GM18517 (cell line): ENCODE measurements around the gene CHDH.
A peak's percentile ranks its signal among the peaks of the same experiment; 100 is the strongest.

Experiments used
- ATAC-seq: cut with Tn5 transposase; IDR thresholded peaks from one replicate; pipeline ENCODE4 v1.9.1; 2021; ENCODE audit warnings: mild to moderate bottlenecking, moderate library complexity; ENCODE audit not compliant: unreplicated experiment

Gene CHDH

DNA sequence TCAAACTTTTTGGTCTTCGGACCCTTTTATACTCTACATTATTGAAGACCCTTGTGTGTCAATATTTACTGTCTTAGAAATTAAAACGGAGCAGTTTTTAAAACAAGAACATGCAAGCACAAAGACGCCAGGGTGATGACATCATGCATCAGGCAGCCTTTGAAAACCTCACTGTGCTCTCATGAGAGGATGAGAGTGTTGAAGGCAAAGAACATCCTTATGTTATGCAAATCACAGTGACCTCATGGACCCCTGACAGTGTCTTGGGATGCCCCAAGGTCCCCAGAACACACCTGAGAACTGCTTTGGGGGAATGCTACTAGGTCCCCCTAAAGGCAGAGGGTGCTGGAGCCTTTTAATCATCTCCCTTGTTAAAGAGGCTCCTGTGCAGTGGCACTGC is 51.6 kb downstream of the CHDH start:
- ATAC-seq: no peak

DNA sequence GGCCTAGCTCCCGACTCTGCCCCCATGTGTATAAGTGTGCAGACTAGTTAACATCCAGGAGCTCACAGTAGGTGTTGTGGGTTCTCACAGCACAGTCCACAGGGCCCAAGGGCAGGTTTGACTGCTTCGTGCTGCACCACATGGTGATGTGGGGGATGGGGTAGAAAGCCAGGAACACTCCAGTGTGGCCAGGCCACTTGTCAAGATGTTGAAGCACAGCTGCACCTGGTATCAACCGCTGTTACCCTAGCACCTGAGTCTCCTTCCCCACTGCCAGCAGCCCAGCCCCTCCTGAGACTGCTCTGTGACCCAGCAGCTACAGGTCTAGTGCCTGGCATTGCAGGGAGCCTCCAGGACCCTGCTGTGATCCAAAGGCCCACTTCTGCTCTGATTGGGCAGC is 53.4 kb downstream of the CHDH start:
- ATAC-seq: no peak

DNA sequence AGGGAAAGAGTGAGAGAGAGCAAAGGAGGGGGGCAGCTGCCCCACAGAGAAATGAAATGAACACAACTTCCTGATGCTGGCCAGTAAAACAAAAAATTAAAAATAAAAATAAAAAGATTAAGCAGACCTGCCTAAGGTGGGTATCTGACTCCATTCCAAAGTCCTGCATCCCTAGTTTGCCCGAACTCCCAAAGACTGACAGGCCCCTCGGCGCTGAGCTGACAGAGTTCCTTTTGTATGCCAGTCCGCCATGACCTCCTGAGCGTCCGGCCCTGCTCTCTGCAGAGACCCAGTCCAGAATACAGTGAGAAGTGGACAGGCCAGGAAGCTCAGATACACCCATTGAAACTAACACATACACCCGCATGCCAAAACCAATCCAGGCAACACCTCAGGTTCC is 54.9 kb downstream of the CHDH start:
- ATAC-seq: no peak

DNA sequence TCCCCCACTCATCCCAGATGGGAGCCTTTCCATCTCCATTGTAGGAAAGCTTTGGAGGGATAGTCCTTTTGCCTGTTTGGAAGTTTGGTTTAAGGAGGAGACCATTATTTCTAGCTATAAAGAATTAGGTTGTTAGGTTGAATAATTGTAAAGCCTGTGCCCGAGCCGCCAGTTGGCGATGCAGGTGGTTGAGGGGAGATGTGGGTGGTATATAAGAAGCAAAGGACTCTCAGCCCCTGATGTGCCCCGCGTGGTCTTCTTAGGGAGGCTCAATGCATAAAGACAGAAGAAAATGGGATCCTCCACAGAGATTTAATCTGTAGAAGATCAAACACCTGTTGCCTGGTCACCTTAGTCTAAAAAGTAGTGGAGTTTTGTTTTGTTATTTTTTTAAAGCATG is 55.7 kb downstream of the CHDH start:
- ATAC-seq: no peak

DNA sequence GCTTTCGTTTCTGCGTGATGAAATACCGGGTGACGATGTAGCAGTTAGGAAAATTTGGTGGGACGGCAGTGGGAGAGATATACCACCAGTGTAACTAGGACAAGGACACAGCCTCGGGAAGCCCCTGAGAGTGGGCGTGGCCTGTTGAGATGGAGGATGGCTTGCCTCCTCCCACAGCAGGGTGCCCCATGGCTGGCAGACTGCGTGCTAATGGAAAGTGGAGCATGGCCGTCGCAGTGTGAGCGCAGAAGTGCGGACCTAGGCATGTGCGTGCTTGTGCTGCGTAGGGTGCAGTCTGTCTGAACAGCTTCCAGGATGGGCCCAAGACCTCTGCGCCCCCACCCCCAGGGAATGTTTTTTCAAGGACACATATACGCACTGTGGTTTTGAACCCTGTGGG is 56.8 kb downstream of the CHDH start:
- no peak for ATAC-seq

DNA sequence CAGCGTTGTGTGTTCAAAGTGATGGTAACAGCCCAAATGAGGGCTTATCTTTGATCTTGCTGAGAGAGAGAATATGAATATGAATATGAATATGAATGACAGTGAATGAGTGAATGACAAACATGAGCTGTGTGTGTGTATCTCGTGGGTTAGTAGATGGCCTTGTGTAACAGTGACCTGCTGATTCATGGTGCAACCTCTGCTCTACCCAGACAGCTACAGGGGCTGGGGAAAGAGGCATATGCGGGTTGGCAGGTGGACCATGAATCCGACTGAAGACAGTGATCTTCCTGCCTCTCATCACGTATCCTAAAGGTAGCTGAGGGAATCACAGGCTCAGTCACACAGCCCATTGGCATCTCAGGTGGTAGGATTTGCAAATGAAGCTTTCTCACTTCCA is 58.2 kb downstream of the CHDH start:
- ATAC-seq: no peak

DNA sequence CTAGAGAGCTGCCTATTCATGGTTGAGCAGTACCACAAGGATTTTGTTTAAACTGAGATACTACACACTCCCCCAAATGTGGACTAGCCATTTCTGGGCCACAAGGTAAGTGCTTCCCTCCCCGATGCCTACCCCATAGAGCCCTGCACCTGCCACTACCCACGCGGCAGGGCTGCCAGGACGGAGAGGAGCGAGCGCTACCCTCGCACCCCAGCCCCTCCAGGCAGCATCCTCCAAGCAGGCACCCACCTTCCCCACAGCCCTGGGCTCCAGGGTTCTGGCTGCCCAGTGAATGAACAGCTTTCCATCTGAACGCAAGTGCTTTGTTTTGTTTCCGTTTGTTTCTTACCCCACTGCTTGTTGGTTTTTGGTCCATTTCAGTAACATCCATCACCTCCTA is 59.2 kb downstream of the CHDH start:
- ATAC-seq: no peak

DNA sequence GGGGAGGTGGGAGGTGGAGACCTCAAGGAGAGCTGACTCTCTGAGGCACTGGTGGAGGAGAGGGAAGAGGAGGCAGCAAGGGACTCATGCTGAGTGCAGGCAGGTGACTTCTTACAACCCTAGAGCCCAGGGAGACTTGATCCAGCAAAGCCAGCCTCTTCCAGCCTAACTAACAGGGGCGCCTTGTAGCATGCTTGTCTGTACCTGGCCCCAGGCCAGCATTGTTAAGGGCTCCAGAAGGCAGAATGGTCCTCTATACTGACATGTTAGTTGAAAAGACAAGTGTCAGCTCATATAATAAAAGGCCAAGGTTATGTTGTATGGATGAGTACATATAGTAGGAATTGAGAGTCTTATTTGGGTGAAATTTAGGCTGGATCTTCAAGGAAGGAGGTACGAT is 65.4 kb downstream of the CHDH start:
- ATAC-seq: no peak

DNA sequence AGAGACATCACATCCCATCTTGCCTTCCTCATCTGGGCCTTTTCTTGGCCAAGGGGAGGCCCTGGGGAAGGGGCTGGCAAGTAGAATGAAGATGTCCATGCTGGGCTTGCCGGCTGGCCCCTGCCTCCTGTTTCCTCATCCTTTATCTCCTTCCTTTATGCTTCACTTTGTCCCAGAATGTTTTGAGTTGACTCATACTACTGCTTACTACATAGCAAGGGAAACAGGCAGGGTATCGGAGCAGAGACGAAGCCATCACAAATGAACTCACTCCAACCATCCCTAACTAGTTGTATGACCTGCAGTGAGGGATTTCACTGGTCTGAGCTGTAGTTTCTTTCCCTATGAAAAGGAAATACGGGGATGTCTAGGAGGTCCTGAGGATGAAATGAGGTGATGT is 66.0 kb downstream of the CHDH start:
- ATAC-seq: no peak

DNA sequence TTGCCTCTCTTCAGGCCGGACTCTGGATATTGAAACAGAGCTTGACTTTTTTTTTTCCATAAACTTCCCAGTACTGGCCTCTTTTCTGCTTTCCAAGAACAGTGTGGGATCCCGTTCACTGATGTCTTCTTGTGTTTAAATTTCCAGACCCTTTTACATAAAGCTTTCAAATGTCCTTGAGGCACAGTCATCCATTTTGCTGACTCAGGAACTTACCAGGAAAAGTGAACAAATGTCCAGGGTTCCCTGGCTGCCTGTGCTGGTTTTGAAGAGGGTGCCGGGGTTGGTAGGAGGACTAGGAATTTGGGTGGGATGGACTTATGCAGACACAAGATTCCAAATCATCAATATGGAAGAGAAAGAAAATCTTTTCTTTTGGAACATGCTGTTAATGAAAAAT is 68.1 kb downstream of the CHDH start:
- no peak for ATAC-seq

DNA sequence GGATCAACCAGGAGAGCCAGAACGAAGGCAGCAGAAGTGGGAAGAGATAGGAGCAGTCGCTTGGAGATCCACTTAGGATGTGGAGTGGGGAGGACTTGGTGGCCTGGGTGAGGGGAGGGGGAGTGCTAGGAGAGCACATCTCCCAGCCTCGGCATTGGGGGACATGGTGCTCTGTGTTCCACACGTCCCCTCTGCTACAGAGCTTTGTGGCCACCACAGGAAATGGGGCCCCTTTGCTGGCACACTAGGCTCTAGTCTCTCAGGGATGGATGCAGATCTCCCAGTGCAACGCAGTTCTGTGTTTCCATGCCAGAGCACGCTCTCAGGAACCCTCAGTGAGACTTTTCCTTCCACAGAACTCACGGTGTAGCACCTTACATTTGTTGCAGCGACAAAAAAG is 68.8 kb downstream of the CHDH start:
- no peak for ATAC-seq

DNA sequence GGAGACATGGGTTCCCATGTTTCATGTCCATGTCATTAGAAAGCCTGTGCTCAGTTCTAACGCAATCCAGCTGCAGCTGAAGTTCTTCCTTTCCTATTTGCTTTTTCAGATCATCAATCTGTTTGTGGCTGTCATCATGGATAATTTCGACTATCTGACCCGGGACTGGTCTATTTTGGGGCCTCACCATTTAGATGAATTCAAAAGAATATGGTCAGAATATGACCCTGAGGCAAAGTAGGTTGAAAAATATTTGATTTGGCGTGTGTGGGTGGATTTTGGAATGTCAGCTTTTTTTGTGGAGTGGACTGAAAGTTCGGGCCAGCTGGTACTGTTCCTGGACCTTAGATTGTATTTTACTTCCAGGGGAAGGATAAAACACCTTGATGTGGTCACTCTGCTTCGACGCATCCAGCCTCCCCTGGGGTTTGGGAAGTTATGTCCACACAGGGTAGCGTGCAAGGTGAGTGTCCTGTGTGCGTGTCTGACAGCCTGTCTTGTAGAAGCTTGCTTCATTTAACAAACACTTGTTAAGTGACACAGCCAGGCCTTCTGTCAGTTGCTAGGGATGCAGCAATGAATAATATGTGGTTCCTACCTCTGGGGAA is 69.6 kb downstream of the CHDH start:
- no peak for ATAC-seq

DNA sequence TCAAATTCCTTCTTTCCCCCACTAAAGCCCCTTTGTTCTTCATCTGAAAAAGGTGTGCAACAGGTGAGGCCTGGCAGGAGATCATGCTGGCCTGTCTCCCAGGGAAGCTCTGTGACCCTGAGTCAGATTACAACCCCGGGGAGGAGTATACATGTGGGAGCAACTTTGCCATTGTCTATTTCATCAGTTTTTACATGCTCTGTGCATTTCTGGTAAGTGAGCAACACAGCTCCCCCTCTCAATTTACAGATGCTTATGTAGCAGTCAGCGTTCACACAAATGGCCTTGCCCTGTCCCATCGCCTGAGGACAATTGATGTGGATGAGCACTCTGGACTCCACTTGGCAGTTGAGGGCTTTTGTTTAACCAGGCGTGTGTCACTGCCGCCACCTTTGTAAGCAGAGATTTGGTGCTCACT is 70.4 kb downstream of the CHDH start:
- ATAC-seq: no peak

DNA sequence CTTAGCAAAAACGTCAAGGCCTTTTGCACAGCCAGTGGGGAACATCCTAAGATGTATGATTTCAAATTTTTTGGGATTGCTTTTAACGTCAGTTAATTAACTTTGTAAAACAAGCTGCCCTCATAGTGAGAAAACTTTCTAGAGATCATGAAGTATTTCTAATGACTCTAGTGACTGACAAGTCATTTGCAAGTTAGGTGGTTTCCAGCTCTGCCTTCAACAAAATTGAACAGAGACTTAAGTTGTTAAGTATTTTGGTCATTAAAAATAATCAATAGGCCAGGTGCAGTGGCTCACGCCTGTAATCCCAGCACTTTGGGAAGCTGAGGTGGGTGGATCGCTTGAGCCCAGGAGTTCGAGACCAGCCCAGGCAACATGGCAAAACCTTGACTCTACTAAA is 71.2 kb downstream of the CHDH start:
- ATAC-seq: no peak

DNA sequence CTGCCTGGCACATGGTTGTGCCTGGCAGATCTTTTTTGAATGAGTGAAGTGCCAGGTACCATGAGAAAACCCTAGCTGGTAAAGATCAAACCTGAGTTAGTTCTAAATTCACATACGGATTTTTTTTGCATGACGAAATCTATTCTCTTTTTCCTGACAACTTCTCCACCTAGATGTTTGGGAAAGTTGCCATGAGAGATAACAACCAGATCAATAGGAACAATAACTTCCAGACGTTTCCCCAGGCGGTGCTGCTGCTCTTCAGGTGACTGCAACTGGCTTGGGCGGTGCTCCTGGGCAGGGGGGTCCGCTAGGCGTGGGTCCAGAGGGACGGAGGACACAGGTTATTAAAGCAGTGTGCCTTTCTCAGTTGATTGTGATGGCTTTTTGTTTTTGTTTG is 71.8 kb downstream of the CHDH start:
- no peak for ATAC-seq

DNA sequence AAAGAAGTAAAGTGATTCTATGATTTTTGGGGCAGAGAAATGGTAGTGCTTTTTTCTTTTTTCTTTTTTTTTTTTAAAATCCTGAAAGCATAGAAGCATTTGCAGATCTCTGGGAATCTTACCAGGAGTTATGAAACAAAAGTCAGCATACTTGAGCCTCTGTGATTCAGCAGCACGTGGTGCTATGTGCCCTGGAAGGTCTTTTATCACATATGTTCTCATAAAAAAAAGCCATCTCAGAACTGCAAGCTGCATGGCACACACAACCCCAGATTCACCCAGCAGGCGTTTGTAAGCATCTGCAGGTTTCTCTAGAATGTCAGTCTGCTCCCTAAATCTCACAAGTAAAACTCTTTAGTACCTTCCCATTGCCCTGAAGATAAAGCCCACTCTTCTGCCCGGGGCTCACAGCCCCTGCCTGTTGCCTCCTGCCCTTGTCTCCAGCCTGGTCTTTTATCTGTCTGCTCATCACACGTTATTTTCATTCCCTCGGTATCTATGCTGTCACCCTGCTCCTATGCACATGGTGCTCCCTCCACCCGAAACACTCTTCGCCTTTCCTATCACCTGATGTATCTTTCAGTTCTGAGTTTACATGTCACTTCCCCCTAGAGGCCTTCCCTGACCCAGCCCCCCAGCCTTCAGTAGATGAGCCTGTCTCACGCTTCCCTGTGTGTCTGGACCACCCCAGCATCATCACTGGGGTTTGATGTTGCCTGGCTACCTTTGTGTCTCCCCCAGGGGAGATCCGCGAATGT is 72.4 kb downstream of the CHDH start:
- ATAC-seq: peak; percentile 94

DNA sequence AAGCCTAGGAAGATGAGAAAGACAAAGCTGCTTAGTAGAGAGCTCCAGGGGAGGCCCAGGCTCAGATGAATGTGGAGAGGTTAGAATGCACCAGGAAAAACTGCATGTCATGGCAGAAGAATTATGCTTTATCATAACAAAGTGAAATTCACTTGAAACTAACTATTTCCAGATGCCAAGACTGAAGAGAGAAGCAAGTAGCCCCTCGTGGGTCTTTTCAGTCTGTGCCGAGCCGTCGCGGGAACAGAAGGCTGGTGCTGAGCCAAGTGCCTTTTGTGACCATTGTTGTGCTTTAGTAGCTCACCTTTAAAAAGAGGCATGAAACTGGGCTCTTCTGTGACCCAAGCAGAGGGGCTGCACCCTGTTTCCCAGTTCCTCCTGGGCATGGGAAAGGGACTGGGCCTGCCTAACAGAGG is 73.2 kb downstream of the CHDH start:
- no peak for ATAC-seq

DNA sequence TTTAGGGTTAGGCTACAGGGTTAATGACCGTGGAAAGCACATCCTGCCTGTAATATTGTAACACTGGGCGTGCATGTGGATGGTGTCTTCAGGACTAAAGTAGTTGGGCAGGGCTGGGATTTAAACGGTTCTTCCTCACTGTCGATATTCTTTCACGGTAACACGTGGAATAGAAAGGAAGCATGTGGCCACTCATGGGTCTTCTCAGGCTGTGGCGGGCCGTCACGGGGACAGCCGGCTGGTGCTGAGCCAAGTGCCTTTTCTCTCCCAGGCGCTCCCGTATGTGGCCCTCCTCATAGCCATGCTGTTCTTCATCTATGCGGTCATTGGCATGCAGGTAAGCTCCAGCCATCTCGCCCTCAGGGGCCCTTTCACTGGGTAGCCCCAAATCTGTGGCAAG is 73.7 kb downstream of the CHDH start:
- ATAC-seq: no peak

DNA sequence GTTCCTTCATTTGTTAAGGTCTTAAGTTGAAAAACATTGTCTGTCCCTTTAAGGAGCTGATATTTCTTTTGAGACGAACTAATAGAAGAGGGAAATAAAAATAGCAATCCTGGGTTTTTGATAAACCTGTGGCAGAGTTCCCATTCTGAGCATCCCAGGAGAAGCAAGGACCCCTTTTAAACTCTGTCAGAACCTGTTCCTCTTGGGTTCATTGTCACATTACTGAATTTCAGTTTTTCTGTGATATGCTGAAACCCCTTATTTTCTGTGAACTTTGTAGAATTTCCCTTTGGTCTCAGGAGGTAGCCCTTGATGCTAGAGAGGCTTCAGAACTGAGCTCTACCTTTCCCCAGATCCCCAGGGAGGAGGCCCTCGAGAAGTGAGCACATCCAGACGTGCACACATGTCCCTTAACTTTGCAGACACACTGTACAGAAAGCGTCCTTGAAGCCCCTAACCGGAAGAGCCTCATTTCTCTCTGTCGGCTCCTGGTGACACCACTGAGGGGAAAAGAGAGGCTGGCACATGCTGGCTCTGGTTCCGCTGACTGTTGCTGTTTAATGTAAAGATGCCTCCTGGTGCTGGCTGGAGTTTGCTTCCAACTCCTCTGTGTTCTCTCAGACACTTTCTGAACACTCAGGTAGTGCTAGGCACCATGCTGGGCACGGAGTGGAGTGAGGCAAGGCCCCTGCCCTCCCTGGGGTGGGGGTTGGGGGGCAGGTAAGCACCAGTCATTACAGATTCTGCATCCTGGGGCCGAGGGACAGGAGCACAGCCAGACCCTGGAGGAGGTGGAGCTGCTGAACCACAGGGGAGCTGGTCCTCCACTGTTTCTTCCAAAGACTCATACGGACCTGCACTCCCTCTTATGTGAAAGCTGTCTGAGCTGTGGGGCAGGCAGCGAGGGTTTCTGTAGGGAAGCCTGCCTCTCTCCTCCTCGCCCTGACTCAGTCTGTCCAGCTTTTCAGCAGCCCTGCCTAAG is 77.5 kb downstream of the CHDH start:
- no peak for ATAC-seq

DNA sequence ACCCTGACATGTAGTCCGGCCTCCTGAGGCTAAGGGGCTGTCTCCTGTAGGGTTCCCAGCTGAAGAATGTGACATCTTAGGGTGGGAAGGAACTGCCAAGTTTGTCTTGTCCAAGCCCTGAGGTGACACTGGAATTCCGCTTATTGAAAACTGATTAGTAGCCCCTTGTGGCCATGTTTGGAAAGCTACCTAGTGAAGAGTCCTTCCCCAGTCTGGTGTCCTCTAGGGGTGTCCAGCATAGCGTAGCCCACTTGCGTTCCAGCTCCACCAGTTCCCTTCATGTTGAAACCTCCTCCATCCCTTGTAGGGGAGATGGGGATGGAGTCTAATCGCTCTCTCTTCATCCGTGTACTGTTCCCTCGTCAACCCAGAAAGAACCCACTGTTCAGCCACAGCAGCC is 79.5 kb downstream of the CHDH start:
- no peak for ATAC-seq

DNA sequence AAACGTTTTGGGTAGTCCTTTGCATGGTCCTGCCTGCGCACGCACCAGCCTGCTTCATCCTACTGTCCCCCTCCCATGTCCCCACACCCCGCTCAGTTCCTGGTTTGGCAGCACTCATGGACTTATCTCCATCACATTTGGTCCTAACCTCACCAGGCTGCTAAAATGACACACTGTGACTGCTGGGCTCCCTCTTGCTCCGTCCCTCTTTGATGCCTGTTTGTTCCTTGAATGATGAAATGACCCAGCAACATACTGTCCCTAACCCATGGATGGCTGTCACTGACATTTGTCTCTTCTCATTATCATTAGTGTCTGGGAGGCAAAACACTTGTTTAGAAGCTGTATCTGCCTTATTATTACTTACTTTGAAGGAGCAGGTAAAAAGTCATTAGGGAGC is 80.5 kb downstream of the CHDH start:
- ATAC-seq: no peak
